Measurements from ENCODE around the gene CAPN12.

The CAPN12 gene

DNA sequence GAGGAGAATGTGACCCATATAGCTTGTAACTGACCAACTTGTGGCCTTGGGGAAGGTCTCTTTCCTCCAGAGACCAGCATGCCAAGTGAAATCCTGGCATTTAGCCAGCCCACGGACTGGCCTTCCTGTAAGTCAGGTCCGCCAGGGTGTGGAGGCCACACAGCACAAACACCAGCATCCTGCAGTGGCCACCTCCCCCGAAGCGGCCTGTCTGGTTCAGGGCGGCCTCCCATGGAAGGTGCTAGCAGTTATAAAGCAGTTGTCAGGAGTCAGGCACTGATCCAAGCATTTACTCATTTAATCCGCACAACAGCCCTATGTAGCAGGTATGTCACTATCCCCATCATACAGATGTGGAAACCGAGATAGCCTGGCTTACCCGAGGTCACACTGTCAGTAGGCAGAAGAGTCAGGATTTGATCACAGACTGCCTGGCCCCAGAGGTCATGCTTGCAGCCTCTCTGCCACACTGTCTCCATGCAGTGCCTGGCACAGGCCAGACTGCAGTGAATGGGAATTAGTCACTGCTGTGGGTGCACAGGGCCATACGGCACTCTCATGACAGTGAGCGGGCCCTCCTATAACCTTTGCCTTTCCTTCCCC, 36.7 kb downstream of the CAPN12 start:
- no peak for DNase-seq (ENCODE audit: extremely low read depth, insufficient read length)
- TF ChIP-seq, protein P1, sequence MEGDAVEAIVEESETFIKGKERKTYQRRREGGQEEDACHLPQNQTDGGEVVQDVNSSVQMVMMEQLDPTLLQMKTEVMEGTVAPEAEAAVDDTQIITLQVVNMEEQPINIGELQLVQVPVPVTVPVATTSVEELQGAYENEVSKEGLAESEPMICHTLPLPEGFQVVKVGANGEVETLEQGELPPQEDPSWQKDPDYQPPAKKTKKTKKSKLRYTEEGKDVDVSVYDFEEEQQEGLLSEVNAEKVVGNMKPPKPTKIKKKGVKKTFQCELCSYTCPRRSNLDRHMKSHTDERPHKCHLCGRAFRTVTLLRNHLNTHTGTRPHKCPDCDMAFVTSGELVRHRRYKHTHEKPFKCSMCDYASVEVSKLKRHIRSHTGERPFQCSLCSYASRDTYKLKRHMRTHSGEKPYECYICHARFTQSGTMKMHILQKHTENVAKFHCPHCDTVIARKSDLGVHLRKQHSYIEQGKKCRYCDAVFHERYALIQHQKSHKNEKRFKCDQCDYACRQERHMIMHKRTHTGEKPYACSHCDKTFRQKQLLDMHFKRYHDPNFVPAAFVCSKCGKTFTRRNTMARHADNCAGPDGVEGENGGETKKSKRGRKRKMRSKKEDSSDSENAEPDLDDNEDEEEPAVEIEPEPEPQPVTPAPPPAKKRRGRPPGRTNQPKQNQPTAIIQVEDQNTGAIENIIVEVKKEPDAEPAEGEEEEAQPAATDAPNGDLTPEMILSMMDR (IDR thresholded peaks at IDR 0.05; ENCODE audit: insufficient read depth, low read length, poor library complexity, severe bottlenecking): no peak
- no peak overlapping the region for H3K4me3 ChIP-seq (replicated peaks; ENCODE audit: low read depth, low read length)
- peaks cover 68% of the 10 kb centered on the region for H3K36me3 ChIP-seq (ENCODE audit: control insufficient read depth, insufficient read depth, low read length)
- H3K27me3 ChIP-seq (replicated peaks; ENCODE audit: control insufficient read depth, insufficient read depth, low read length): no peaks in the 10 kb centered on the region

DNA sequence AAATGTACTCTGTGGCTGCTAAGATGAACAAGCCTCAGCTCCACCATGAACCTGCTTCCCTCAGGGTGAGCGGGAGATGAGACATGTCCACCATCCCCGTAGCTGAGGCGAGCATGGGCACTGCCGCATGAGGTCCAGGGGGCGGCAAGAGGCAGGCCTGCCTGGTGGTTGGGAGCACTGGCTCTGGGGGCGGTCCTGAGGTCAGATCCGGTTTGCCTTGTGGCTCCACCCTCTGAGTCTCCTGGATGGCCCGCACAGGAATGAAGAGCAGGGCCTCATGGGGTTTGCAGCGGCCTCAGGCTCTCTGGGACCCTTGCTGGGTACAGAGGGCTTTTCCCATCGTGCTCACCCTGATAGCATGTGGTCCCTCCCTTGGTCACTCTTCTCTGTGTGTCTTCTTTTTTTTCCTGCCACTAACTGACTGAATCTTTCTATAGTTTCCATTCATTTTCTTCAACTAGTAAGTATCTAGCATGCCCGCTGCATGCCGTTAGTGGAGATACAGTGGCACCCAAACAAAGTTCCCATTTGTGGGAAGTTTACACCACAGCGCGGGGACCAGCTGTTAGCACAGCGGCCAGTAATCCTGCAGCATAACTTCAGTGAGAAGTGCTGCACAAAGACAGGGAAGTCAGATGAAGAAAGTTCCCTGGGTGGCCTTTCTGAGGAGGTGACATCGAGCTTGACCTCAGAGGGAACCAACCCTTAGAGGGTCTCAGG, 37.3 kb downstream of the CAPN12 start:
- Histone ChIP-seq H3K4me3 (replicated peaks; ENCODE audit: low read depth, low read length) (no peak overlapping the region), H3K36me3 (ENCODE audit: control insufficient read depth, insufficient read depth, low read length) (peaks cover 68% of the 10 kb centered on the region), H3K27me3 (replicated peaks; ENCODE audit: control insufficient read depth, insufficient read depth, low read length) (no peaks in the 10 kb centered on the region)
- TF ChIP-seq, protein P1 (IDR thresholded peaks at IDR 0.05; ENCODE audit: insufficient read depth, low read length, poor library complexity, severe bottlenecking): no peak
- DNase-seq (ENCODE audit: extremely low read depth, insufficient read length): no peak

DNA sequence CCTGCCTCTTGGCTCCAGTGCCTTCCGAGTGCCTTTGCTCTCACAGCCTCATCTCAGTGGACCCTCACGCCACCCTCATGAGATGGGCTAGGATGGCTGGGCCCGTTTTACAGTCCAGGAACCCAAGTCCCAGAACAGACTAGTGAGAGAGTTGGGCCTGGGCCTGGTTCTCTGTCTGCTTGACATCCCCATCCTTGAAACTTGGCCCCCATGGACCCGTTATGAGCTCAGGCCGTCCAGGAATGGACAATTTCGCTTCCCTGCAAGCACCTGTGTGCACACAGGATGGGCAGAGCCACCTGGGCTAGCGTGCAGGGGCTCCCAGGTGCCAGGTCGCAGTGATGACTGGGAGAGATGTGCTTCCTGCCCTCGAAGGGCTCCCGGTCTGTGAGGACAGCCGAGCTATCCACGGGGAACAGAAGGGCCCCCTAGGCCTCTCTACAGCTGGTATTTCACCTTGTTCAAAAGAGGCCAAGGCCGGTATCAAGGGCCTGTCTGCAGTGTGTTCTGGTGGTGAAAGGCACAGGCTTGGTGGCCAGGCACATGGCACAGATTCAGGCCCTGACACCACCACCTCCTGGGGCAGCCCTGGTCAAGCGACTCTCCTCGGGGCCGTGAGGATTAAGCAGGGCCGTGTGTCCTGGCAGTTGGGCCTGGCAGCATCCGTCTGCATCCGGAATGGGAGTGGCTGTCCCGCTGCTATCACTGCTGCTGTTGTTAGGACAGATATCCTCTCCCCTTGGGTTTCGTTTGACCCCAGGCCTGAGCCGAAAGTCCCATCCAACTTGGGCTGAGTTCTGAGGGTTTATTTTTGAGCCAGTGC, 38.9 kb downstream of the CAPN12 start:
- H3K27me3 ChIP-seq (replicated peaks; ENCODE audit: control insufficient read depth, insufficient read depth, low read length): no peaks in the 10 kb centered on the region
- no peak for DNase-seq (ENCODE audit: extremely low read depth, insufficient read length)
- no peak overlapping the region for H3K4me3 ChIP-seq (replicated peaks; ENCODE audit: low read depth, low read length)
- H3K36me3 ChIP-seq (ENCODE audit: control insufficient read depth, insufficient read depth, low read length): peaks cover 65% of the 10 kb centered on the region
- TF ChIP-seq, protein P1 (IDR thresholded peaks at IDR 0.05; ENCODE audit: insufficient read depth, low read length, poor library complexity, severe bottlenecking): no peak

DNA sequence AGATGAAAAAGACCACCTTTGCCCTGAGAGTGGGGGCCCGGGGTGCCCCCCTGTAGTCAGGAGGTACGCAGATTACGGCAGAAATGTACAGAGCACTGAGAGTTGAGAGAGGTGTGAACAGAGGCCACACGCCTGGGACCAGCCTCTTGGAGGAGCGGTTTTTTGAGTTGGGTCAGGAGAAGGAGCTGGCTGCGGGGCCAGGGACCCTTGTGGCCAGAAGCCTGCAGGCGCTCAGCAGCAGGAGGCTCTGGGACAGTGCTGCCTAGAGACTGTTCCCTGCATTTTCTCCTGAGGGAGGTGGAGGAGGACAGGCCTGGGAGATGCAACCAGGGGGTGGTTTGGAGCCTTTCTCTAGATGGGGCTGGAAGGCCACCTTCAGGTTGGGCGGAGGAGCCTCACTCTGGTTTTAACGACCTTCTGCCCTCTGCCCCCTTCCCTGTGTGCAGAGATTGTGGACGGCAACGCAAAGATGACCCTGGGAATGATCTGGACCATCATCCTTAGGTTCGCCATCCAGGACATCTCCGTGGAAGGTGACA, 39.7 kb downstream of the CAPN12 start:
- H3K4me3 ChIP-seq (replicated peaks; ENCODE audit: low read depth, low read length): no peak overlapping the region
- no peaks in the 10 kb centered on the region for H3K27me3 ChIP-seq (replicated peaks; ENCODE audit: control insufficient read depth, insufficient read depth, low read length)
- H3K36me3 ChIP-seq (ENCODE audit: control insufficient read depth, insufficient read depth, low read length): peaks cover 63% of the 10 kb centered on the region
- TF ChIP-seq, protein P1 (IDR thresholded peaks at IDR 0.05; ENCODE audit: insufficient read depth, low read length, poor library complexity, severe bottlenecking): no peak
- no peak for DNase-seq (ENCODE audit: extremely low read depth, insufficient read length)

DNA sequence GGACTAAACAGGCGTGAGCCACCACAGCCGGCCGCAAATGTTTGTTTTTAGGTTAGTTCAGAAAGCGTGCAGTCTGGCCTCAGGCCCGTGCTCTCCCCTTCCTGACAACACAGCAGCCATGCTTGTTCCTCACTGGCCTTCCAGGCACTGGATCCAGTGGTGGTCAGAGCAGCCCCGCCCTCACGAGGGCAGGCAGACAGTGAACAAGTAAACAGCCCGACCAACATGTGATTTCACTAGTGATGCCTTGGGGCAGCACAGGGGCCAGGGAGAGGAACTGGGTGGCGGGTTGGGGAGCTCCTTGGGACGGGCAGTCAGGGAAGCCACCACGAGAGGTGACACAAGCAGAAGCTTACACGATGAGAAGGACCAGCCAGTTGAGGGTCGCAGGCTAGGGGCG, 40.8 kb downstream of the CAPN12 start:
- TF ChIP-seq, protein P1 (IDR thresholded peaks at IDR 0.05; ENCODE audit: insufficient read depth, low read length, poor library complexity, severe bottlenecking): no peak
- peaks cover 56% of the 10 kb centered on the region for H3K36me3 ChIP-seq (ENCODE audit: control insufficient read depth, insufficient read depth, low read length)
- no peak overlapping the region for H3K4me3 ChIP-seq (replicated peaks; ENCODE audit: low read depth, low read length)
- H3K27me3 ChIP-seq (replicated peaks; ENCODE audit: control insufficient read depth, insufficient read depth, low read length): no peaks in the 10 kb centered on the region
- no peak for DNase-seq (ENCODE audit: extremely low read depth, insufficient read length)

Measured in GM06990 (cell line).